HepG2 (cell line): Measurements from ENCODE around the gene RAB11FIP5. TPM values are rescaled to one million over a fixed set of nuclear protein-coding genes. Genes with fewer than 3 reads are reported as not detected.

ENCODE experiments used
- ARID4A ChIP-seq: sonication (generic); formaldehyde crosslinking; IDR thresholded peaks from 2 replicates; pipeline ENCODE4 v1.5.0; 2020; ENCODE audit warnings: mild to moderate bottlenecking, missing genetic modification reagents, borderline replicate concordance
- ATF6 ChIP-seq: sonication (generic); formaldehyde crosslinking; conservative IDR thresholded peaks from 2 replicates; pipeline ENCODE4 v1.4.0; 2020; ENCODE audit warnings: missing genetic modification reagents
- BHLHE40 ChIP-seq: IDR thresholded peaks from 2 replicates; pipeline ENCODE4 v1.6.1; 2011; ENCODE audit warnings: low read length, improper control_type of control experiment
- CEBPG ChIP-seq: IDR thresholded peaks from 2 replicates; pipeline ENCODE4 v1.6.1; 2016
- FOXO1 ChIP-seq: sonication (generic); formaldehyde crosslinking; IDR thresholded peaks from 2 replicates; pipeline ENCODE4 v1.4.0; 2020; ENCODE audit warnings: missing genetic modification reagents
- KDM2A ChIP-seq: sonication (generic); formaldehyde crosslinking; IDR thresholded peaks from 2 replicates; pipeline ENCODE4 v1.4.0; 2020; ENCODE audit warnings: low read depth, missing genetic modification reagents, borderline replicate concordance
- LCORL ChIP-seq, 2 experiments: fragments of 450-650 bp in 1 of 2; sonication (generic) in 1 of 2; formaldehyde crosslinking in 1 of 2; IDR thresholded peaks; 2 replicates each; pipeline versions ENCODE4 v1.5.0 to v1.6.1; 2017 to 2020; ENCODE audit warnings: antibody characterized with exemption in 1 of 2, missing genetic modification reagents in 1 of 2
- PCBP1 ChIP-seq: fragments of 200-400 bp; formaldehyde crosslinking; IDR thresholded peaks from 2 replicates; pipeline ENCODE4 v1.6.1; 2017; ENCODE audit warnings: mild to moderate bottlenecking, low read depth, low read length, borderline replicate concordance
- RARA ChIP-seq: IDR thresholded peaks from 2 replicates; pipeline ENCODE4 v1.6.1; 2016; ENCODE audit warnings: missing genetic modification reagents, missing compliant biosample characterization
- ZNF253 ChIP-seq: sonication (generic); formaldehyde crosslinking; IDR thresholded peaks from 2 replicates; pipeline ENCODE4 v1.8.0; 2022; ENCODE audit warnings: mild to moderate bottlenecking, missing genetic modification reagents, borderline replicate concordance
- ZNF263 ChIP-seq: sonication (generic); formaldehyde crosslinking; IDR thresholded peaks from 2 replicates; pipeline ENCODE4 v1.4.0; 2020; ENCODE audit warnings: missing genetic modification reagents
- ZNF564 ChIP-seq: sonication (generic); formaldehyde crosslinking; IDR thresholded peaks from 2 replicates; pipeline ENCODE4 v1.8.1; 2023; ENCODE audit warnings: mild to moderate bottlenecking, missing genetic modification reagents
- ZNF841 ChIP-seq: sonication (generic); formaldehyde crosslinking; IDR thresholded peaks from 2 replicates; pipeline ENCODE4 v1.8.1; 2023; ENCODE audit warnings: missing genetic modification reagents, borderline replicate concordance
- polyA plus RNA-seq, 8 experiments: library from polyadenylated mRNA; depleted of rRNA in 3 of 8; stranded (reverse) in 7 of 8; unstranded in 1 of 8; fragments of >200 nt; fragmentation: Illumina TruSeq in 4 of 8; extraction: Trizol in 4 of 8; gene quantifications; 2 replicates each; pipeline versions ENCODE4 v1.2.1 to v1.2.3, GENCODE V29; 2011 to 2016; ENCODE audit warnings: low read depth in 4 of 8, missing spikeins in 1 of 8, mixed read lengths in 1 of 8; ENCODE audit not compliant: insufficient read depth in 1 of 8
- total RNA-seq, 5 experiments: library from RNA; depleted of rRNA; stranded (reverse); fragments of >200 nt; fragmentation: Illumina TruSeq; extraction: Trizol; gene quantifications; 2 replicates each; pipeline ENCODE4 v1.2.3, GENCODE V29; 2016; ENCODE audit warnings: low read depth in 1 of 5
- TF ChIP-seq, protein P1 (sequence below): sonication (generic); formaldehyde crosslinking; IDR thresholded peaks from 2 replicates; pipeline ENCODE4; 2020; ENCODE audit warnings: missing genetic modification reagents, mild to moderate bottlenecking, borderline replicate concordance
- TF ChIP-seq, protein P2 (sequence below): sonication (generic); formaldehyde crosslinking; IDR thresholded peaks from 2 replicates; pipeline ENCODE4 v1.4.0; 2020; ENCODE audit warnings: missing genetic modification reagents

The RAB11FIP5 gene
- total and polyA plus RNA-seq, 2 of the 13 experiments (the other 11 are each of a cell fraction or from before 2014, with no cell fraction given): 9.4 to 22.9 TPM

DNA sequence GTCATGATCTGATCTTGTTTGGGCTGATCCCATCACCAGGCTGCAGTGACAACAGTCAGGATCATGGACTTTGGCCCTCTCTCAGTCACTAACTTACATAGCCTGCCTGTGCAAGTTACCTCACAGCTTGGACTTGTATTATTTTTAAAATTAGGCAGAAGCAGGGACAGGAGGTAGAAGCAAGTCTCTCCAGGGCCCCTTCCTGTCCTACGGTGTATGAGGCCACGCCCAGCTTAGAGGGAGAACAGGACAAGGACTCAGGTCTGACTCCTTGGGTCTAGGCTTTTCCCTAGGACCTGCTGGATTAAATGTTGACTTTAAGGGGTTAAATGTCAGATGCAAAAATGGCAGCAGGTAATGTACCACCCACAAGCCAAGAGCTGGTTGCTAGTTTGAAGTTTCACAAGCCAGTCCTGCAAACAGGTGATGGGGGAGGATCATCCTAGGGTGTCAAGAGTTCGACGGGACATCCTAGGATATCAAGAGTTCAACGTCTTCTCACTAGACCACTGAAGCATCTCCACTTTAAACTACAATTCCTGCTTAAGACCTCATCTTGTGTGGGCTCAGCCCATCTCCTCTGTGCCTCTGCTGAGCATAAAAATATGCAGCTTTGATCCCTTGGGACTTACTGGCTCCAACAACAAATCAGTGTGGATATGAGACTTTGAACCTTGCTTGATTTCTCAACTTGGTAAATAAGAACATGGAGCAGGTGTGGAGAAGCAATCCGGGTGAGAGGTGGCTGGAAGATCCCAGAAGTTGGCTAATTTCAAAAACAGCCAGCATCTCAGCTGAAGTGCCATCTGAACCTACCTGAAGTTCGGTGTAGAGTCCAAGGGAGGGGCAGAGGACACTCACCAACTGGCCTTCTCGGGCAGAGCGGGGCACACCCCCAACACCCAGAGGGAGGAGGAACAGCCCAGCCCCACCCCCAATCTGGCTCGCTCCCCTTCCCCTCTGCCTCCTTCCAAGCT, 80.7 kb downstream of the RAB11FIP5 start (continued):
- peak; percentile 76; the same call in 1 of the 2 replicates for TF ChIP-seq ARID4A (CRISPR knock-in tag)
- peak; percentile 26; the same call in 1 of the 2 replicates for TF ChIP-seq ZNF263 (CRISPR knock-in tag)
- TF ChIP-seq ZNF841: no peak
- peak; percentile 96 for TF ChIP-seq CEBPG (CRISPR knock-in tag)
- TF ChIP-seq, protein P1, sequence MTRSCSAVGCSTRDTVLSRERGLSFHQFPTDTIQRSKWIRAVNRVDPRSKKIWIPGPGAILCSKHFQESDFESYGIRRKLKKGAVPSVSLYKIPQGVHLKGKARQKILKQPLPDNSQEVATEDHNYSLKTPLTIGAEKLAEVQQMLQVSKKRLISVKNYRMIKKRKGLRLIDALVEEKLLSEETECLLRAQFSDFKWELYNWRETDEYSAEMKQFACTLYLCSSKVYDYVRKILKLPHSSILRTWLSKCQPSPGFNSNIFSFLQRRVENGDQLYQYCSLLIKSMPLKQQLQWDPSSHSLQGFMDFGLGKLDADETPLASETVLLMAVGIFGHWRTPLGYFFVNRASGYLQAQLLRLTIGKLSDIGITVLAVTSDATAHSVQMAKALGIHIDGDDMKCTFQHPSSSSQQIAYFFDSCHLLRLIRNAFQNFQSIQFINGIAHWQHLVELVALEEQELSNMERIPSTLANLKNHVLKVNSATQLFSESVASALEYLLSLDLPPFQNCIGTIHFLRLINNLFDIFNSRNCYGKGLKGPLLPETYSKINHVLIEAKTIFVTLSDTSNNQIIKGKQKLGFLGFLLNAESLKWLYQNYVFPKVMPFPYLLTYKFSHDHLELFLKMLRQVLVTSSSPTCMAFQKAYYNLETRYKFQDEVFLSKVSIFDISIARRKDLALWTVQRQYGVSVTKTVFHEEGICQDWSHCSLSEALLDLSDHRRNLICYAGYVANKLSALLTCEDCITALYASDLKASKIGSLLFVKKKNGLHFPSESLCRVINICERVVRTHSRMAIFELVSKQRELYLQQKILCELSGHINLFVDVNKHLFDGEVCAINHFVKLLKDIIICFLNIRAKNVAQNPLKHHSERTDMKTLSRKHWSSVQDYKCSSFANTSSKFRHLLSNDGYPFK (CRISPR knock-in tag): peak; percentile 24; the same call in 1 of the 2 replicates
- TF ChIP-seq PCBP1: no peak
- TF ChIP-seq ZNF564: peak; percentile 86
- TF ChIP-seq RARA (CRISPR knock-in tag): peak; percentile 79; the same call in 1 of the 2 replicates
- TF ChIP-seq FOXO1 (CRISPR knock-in tag): peak; percentile 95
- TF ChIP-seq BHLHE40: peak; percentile 61
- TF ChIP-seq, protein P2, sequence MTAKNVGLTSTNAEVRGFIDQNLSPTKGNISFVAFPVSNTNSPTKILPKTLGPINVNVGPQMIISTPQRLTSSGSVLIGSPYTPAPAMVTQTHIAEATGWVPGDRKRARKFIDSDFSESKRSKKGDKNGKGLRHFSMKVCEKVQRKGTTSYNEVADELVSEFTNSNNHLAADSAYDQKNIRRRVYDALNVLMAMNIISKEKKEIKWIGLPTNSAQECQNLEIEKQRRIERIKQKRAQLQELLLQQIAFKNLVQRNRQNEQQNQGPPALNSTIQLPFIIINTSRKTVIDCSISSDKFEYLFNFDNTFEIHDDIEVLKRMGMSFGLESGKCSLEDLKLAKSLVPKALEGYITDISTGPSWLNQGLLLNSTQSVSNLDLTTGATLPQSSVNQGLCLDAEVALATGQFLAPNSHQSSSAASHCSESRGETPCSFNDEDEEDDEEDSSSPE (CRISPR knock-in tag): no peak
- TF ChIP-seq KDM2A (CRISPR knock-in tag): peak; percentile 47
- TF ChIP-seq LCORL (IDR thresholded peaks at IDR 0.05): peak; percentile 57; the same call in 1 of the 2 replicates
- peak; percentile 98 for TF ChIP-seq LCORL (CRISPR knock-in tag; IDR thresholded peaks at IDR 0.05)
- TF ChIP-seq ATF6 (CRISPR knock-in tag): 0 out of 2 replicates have a peak, but pooled peaks have one; percentile 36
- TF ChIP-seq ZNF253 (CRISPR knock-in tag): no peak
